IMR-90 (cell line): ENCODE data around the gene DOCK1.

Experiments used
- BHLHE40 ChIP-seq: fragments of 150-350 bp; IDR thresholded peaks from 2 replicates; pipeline ENCODE4 v1.6.1; 2016; ENCODE audit warnings: mild to moderate bottlenecking, low read depth, low read length
- CEBPB ChIP-seq: IDR thresholded peaks from 2 replicates; pipeline ENCODE4 v1.6.1; 2012; ENCODE audit warnings: low read depth, low read length, improper control_type of control experiment
- CTCF ChIP-seq: conservative IDR thresholded peaks from 2 replicates; pipeline ENCODE4 v1.5.1; 2012; ENCODE audit warnings: mild to moderate bottlenecking, low read depth, low read length, improper control_type of control experiment
- ELK1 ChIP-seq: fragments of 150-350 bp; IDR thresholded peaks from 2 replicates; pipeline ENCODE4 v1.6.1; 2016; ENCODE audit warnings: low read depth, mild to moderate bottlenecking, low read length, moderate library complexity, borderline replicate concordance
- MXI1 ChIP-seq: IDR thresholded peaks from 2 replicates; pipeline ENCODE4 v1.6.1; 2012; ENCODE audit warnings: low read depth, mild to moderate bottlenecking, low read length, moderate library complexity, borderline replicate concordance
- NFE2L2 ChIP-seq: fragments of 150-350 bp; IDR thresholded peaks from 2 replicates; pipeline ENCODE4 v1.6.1; 2016; ENCODE audit warnings: low read depth, mild to moderate bottlenecking, low read length
- POLR2A ChIP-seq: IDR thresholded peaks from 2 replicates; pipeline ENCODE4 v1.6.1; 2012; ENCODE audit warnings: mild to moderate bottlenecking, low read depth, low read length
- RAD21 ChIP-seq: IDR thresholded peaks from 2 replicates; pipeline ENCODE4 v1.6.1; 2012; ENCODE audit warnings: low read length, improper control_type of control experiment
- RFX5 ChIP-seq: IDR thresholded peaks from 2 replicates; pipeline ENCODE4 v1.8.0; 2012; ENCODE audit warnings: low read depth, mild to moderate bottlenecking, low read length, moderate library complexity
- USF2 ChIP-seq: fragments of 150-350 bp; IDR thresholded peaks from 2 replicates; pipeline ENCODE4 v1.6.1; 2017; ENCODE audit warnings: mild to moderate bottlenecking, antibody characterized with exemption, low read length, low read depth

- TF ChIP-seq ELK1 (no peak), CTCF (no peak), BHLHE40 (no peak), POLR2A (no peak), RFX5 (no peak), NFE2L2 (no peak), CEBPB (no peak), RAD21 (no peak), MXI1 (no peak), USF2 (no peak)
Observed at GRCh38 chr10:127462643-127463295, 557.5 kb downstream of the DOCK1 start.
